Endodermal cell (in vitro differentiated cells): Measurements from ENCODE around the gene PLA2G12A. TPM values are rescaled to one million over a fixed set of nuclear protein-coding genes. Genes with fewer than 3 reads are reported as not detected.
"Not testable (repeated sequence)": the region's sequence is repeated elsewhere in the genome, so short reads cannot be mapped to it uniquely, and the experiment has no call there.

Experiments used
- DNase-seq: peaks from one replicate; pipeline ENCODE4 v3.0.0-alpha.2; 2017
- H3K27ac ChIP-seq: 2 replicates; pipeline ENCODE4 v1.5.1; 2013; ENCODE audit warnings: mild to moderate bottlenecking, low read depth, low read length, moderate library complexity
- H3K27me3 ChIP-seq: 2 replicates; pipeline ENCODE4 v1.6.1; 2013; ENCODE audit warnings: mild to moderate bottlenecking, low read length, moderate library complexity; ENCODE audit not compliant: insufficient read depth, control insufficient read depth, poor library complexity, severe bottlenecking
- H3K36me3 ChIP-seq: 2 replicates; pipeline ENCODE4 v1.7.0; 2013; ENCODE audit warnings: mild to moderate bottlenecking, low read length, moderate library complexity; ENCODE audit not compliant: control insufficient read depth, insufficient read depth
- H3K4me1 ChIP-seq: one replicate; pipeline ENCODE4 v1.7.0; 2013; ENCODE audit warnings: low read length; ENCODE audit not compliant: control insufficient read depth, insufficient read depth
- H3K4me3 ChIP-seq: 2 replicates; pipeline ENCODE4 v1.5.1; 2013; ENCODE audit warnings: mild to moderate bottlenecking, low read length, moderate library complexity
- H3K9ac ChIP-seq: 2 replicates; pipeline ENCODE4 v1.6.1; 2013; ENCODE audit warnings: mild to moderate bottlenecking, low read length, moderate library complexity; ENCODE audit not compliant: poor library complexity, severe bottlenecking; ENCODE audit errors: extremely low read depth
- H3K9me3 ChIP-seq: 2 replicates; pipeline ENCODE4 v1.6.1; 2013; ENCODE audit warnings: mild to moderate bottlenecking, low read length, moderate library complexity; ENCODE audit not compliant: control insufficient read depth
- H3K27ac Mint-ChIP-seq: 2 replicates; pipeline ENCODE4 v1.8.0; 2020; ENCODE audit warnings: mixed read lengths
- H3K27me3 Mint-ChIP-seq: 2 replicates; pipeline ENCODE4 v1.8.0; 2021; ENCODE audit warnings: mild to moderate bottlenecking, mixed read lengths; ENCODE audit not compliant: insufficient read depth
- H3K36me3 Mint-ChIP-seq: 2 replicates; pipeline ENCODE4 v1.8.0; 2020; ENCODE audit warnings: low read depth, mixed read lengths
- H3K4me1 Mint-ChIP-seq: 2 replicates; pipeline ENCODE4 v1.8.0; 2020; ENCODE audit warnings: mixed read lengths
- H3K4me3 Mint-ChIP-seq: 2 replicates; pipeline ENCODE4 v1.8.0; 2020; ENCODE audit warnings: mild to moderate bottlenecking, moderate library complexity, mixed read lengths
- H3K9me3 Mint-ChIP-seq: 2 replicates; pipeline ENCODE4 v1.8.0; 2020; ENCODE audit warnings: mild to moderate bottlenecking, mixed read lengths
- WGBS, 2 experiments: methylation state at CpG; one replicate each; pipeline versions ENCODE4 v1.1.5 to v1.1.7; 2013; ENCODE audit warnings: missing lambda C conversion rate in 2 of 2, mixed read lengths in 1 of 2; ENCODE audit not compliant: insufficient coverage in 1 of 2, insufficient read length in 1 of 2; 5-methylcytosine and 5-hydroxymethylcytosine counted together
- total RNA-seq, 2 donors: library from RNA; stranded (reverse); fragmentation: NEBNext Ultra II Directional in 1 of 2; extraction: Animal tissue kit (Norgen Biotek cat#: 25700) in 1 of 2; gene quantifications; 2 replicates in 1 of 2; 3 replicates in 1 of 2; pipeline ENCODE4 v1.2.1, GENCODE V29; 2021
- TF ChIP-seq, protein P1 (sequence below): fragments of 200-600 bp; sonication (generic); conservative IDR thresholded peaks from 2 replicates; pipeline ENCODE4 v1.5.0; 2021; ENCODE audit warnings: antibody characterized with exemption, mild to moderate bottlenecking

Gene PLA2G12A
- total RNA-seq, 2 donors from 2014 or later, result 38.5 to 60.9 TPM

DNA sequence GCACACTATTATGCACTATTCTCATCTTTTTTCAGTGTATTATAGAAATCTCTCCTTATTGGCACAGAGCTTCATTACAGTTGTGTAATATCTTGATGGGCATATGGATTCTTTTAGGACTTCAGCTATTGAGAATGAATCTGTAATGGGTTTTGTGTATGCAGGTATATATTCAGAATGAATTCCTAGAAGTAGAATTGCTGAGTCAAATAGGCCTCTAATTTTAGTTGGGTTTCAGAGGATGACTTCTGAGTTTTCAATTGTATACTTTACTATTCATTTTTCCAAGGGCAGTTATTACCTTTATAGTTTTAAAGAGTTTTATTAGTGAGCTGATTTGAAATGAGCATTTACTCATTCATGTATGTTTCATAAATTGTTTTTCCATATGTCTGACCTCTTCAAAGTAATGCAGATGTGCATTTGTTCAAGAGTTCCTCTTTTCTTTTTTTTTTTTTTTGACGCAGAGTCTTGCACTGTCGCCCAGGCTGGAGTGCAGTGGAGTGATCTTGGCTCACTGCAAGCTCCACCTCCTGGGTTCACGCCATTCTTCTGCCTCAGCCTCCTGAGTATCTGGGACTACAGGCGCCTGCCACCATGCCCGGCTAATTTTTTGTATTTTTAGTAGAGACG, 46.1 kb downstream of the PLA2G12A start:
- Histone ChIP-seq H3K27ac (no peak overlapping the region), H3K4me3 (no peak overlapping the region), H3K9me3 (peaks cover 17% of the 10 kb centered on the region), H3K9ac (no peak overlapping the region), H3K27me3 (no peaks in the 10 kb centered on the region), H3K36me3 (peaks cover 6% of the 10 kb centered on the region), H3K4me1 (no peaks in the 10 kb centered on the region)
- no peak overlapping the region for H3K4me3 Mint-ChIP-seq
- peaks cover 8% of the 10 kb centered on the region for H3K27me3 Mint-ChIP-seq
- no peak for DNase-seq
- TF ChIP-seq, protein P1, sequence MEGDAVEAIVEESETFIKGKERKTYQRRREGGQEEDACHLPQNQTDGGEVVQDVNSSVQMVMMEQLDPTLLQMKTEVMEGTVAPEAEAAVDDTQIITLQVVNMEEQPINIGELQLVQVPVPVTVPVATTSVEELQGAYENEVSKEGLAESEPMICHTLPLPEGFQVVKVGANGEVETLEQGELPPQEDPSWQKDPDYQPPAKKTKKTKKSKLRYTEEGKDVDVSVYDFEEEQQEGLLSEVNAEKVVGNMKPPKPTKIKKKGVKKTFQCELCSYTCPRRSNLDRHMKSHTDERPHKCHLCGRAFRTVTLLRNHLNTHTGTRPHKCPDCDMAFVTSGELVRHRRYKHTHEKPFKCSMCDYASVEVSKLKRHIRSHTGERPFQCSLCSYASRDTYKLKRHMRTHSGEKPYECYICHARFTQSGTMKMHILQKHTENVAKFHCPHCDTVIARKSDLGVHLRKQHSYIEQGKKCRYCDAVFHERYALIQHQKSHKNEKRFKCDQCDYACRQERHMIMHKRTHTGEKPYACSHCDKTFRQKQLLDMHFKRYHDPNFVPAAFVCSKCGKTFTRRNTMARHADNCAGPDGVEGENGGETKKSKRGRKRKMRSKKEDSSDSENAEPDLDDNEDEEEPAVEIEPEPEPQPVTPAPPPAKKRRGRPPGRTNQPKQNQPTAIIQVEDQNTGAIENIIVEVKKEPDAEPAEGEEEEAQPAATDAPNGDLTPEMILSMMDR, result no peak
- H3K27ac Mint-ChIP-seq, result no peak overlapping the region
- WGBS, 2 experiments, result 93% methylated on average over 6 of the region's 6 CpGs; no CpG with 5 or more reads in 1 of the 2 experiments
- peaks cover 11% of the 10 kb centered on the region for H3K4me1 Mint-ChIP-seq
- peaks cover 25% of the 10 kb centered on the region for H3K9me3 Mint-ChIP-seq
- peaks cover 20% of the 10 kb centered on the region for H3K36me3 Mint-ChIP-seq

DNA sequence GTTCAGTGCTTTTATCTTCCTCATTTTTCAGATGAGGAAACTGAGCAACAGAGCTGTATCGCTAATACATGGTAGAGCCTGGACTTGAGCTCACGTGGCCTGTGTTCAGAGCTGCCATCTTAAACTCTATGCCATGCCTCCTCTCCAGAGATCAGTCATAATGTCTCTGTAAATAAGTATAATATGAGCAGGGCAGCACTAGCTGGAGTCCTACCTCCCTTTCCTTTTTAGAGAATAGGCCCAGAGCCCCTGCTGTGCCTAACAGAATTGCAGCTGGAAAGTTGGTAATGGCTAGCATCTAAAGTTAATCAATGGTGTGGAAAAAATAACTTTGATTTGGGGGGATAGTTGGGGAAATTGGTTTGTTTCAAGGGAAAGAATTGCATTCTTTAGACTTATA, 47.0 kb downstream of the PLA2G12A start:
- peaks cover 11% of the 10 kb centered on the region for H3K4me1 Mint-ChIP-seq
- peaks cover 20% of the 10 kb centered on the region for H3K9me3 ChIP-seq
- H3K4me3 ChIP-seq, result no peak overlapping the region
- TF ChIP-seq, protein P1, result no peak
- H3K36me3 Mint-ChIP-seq, result peaks cover 20% of the 10 kb centered on the region
- no peaks in the 10 kb centered on the region for H3K27me3 ChIP-seq
- WGBS, 2 experiments, result 94 to 100% methylated on average over 1 to 2 of the region's 2 CpGs
- H3K9ac ChIP-seq, result no peak overlapping the region
- no peak overlapping the region for H3K27ac ChIP-seq
- no peak overlapping the region for H3K4me3 Mint-ChIP-seq
- H3K36me3 ChIP-seq, result peaks cover 6% of the 10 kb centered on the region
- peaks cover 8% of the 10 kb centered on the region for H3K27me3 Mint-ChIP-seq
- DNase-seq, result no peak
- H3K4me1 ChIP-seq, result no peaks in the 10 kb centered on the region
- peaks cover 30% of the 10 kb centered on the region for H3K9me3 Mint-ChIP-seq
- H3K27ac Mint-ChIP-seq, result no peak overlapping the region

DNA sequence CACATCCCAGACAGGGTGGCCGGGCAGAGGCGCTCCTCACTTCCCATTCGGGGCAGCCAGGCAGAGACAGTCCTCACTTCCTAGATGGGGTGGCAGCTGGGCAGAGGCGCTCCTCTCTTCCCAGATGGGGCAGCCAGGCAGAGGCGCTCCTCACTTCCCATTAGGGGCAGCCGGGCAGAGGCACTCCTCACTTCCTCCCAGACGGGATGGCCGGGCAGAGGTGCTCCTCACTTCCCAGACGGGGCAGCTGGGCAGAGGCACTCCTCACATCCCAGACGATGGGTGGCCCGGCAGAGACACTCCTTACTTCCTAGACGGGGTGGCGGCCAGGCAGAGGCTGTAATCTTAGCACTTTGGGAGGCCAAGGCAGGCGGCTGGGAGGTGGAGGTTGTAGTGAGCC, 50.9 kb downstream of the PLA2G12A start:
- Mint-ChIP-seq H3K4me1 (peaks cover 11% of the 10 kb centered on the region), H3K36me3 (peaks cover 18% of the 10 kb centered on the region), H3K9me3 (peaks cover 40% of the 10 kb centered on the region)
- DNase-seq, H3K36me3 ChIP-seq, H3K4me3 Mint-ChIP-seq, H3K4me3 ChIP-seq, H3K27me3 Mint-ChIP-seq, H3K4me1 ChIP-seq, H3K27ac Mint-ChIP-seq, H3K27ac ChIP-seq, H3K9ac ChIP-seq, H3K27me3 ChIP-seq: not testable (repeated sequence)
- 98 to 99% methylated on average over 10 to 13 of the region's 14 CpGs for WGBS, 2 experiments
- H3K9me3 ChIP-seq, result peaks cover 32% of the 10 kb centered on the region

DNA sequence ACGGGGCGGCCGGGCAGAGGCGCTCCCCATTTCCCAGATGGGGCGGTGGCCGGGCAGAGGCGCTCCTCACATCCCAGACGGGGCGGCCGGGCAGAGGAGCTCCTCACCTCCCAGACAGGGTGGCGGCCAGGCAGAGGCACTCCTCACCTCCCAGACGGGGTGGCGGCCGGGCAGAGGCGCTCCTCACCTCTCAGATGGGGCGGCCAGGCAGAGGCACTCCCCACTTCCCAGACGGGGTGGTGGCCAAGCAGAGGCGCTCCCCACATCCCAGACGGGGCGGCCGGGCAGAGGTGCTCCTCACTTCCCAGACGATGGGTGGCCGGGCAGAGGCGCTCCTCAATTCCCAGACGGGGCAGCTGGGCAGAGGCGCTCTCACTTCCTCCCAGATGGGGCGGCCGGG, 51.4 kb downstream of the PLA2G12A start:
- not testable (repeated sequence) for H3K4me3 Mint-ChIP-seq, H3K27ac ChIP-seq, H3K9ac ChIP-seq, H3K27me3 ChIP-seq, H3K27me3 Mint-ChIP-seq, H3K4me3 ChIP-seq, H3K27ac Mint-ChIP-seq, H3K4me1 ChIP-seq, DNase-seq, H3K36me3 ChIP-seq
- Mint-ChIP-seq H3K36me3 (peaks cover 18% of the 10 kb centered on the region), H3K4me1 (peaks cover 11% of the 10 kb centered on the region), H3K9me3 (peaks cover 40% of the 10 kb centered on the region)
- peaks cover 32% of the 10 kb centered on the region for H3K9me3 ChIP-seq
- 96 to 97% methylated on average over 15 to 28 of the region's 28 CpGs for WGBS, 2 experiments
